ENCODE measurements around the gene MRPL57. TPM values are rescaled to one million over a fixed set of nuclear protein-coding genes. Genes with fewer than 3 reads are reported as not detected.
"Not testable (repeated sequence)": the region's sequence is repeated elsewhere in the genome, so short reads cannot be mapped to it uniquely, and the experiment has no call there.

The MRPL57 gene
- total RNA-seq, 2 donors from 2014 or later = 8.0 to 10.2 TPM

DNA sequence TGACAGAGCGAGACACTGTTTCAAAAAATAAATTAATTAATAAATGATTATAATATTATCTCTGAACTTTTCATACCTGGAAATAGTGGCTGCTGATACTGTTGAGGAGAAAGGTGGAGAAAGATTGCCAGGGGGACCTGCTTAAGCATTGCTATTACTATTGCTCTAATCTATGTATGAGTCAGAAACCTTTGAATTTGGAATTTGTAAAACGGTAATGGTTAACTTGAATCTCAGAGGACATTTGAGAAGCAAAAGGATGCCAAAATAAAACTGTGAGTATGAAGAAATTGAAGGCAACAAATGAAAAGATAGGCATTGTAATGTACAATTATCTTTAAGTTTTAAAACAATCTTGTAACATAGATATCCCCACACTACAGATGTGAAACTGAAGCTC, 5.2 kb downstream of the MRPL57 start:
- DNase-seq (no peak), ATAC-seq (no peak)
- intact Hi-C loops (cut with DNase I) = no loop called here
- Histone ChIP-seq H3K27me3 (no peaks in the 10 kb centered on the region), H3K4me3 (no peak overlapping the region), H3K36me3 (replicated peaks in 1 of 2; ENCODE audit: insufficient read depth in 1 of 2, low read depth in 2 of 2) (no peaks in the 10 kb centered on the region), H3K9me3 (no peaks in the 10 kb centered on the region), H3K27ac (no peak overlapping the region), H3K4me1 (peaks cover 14% of the 10 kb centered on the region)
- no peak for TF ChIP-seq POLR2A (IDR thresholded peaks at IDR 0.05)
- TF ChIP-seq, protein P1, sequence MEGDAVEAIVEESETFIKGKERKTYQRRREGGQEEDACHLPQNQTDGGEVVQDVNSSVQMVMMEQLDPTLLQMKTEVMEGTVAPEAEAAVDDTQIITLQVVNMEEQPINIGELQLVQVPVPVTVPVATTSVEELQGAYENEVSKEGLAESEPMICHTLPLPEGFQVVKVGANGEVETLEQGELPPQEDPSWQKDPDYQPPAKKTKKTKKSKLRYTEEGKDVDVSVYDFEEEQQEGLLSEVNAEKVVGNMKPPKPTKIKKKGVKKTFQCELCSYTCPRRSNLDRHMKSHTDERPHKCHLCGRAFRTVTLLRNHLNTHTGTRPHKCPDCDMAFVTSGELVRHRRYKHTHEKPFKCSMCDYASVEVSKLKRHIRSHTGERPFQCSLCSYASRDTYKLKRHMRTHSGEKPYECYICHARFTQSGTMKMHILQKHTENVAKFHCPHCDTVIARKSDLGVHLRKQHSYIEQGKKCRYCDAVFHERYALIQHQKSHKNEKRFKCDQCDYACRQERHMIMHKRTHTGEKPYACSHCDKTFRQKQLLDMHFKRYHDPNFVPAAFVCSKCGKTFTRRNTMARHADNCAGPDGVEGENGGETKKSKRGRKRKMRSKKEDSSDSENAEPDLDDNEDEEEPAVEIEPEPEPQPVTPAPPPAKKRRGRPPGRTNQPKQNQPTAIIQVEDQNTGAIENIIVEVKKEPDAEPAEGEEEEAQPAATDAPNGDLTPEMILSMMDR (IDR thresholded peaks at IDR 0.05) = no peak
- 66 to 81% methylated on average over 2 of the region's 2 CpGs for WGBS, 2 donors

DNA sequence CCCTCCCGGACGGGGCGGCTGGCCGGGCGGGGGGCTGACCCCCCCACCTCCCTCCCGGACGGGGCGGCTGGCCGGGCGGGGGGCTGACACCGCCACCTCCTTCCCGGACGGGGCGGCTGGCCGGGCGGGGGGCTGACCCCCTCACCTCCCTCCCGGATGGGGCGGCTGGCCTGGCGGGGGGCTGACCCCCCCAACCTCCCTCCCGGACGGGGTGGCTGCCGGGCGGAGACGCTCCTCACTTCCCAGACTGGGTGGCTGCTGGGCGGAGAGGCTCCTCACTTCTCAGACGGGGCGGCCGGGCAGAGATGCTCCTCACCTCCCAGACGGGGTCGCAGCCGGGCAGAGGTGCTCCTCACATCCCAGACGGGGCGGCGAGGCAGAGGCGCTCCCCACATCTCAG, 10.0 kb downstream of the MRPL57 start:
- WGBS, 2 donors = no CpG with 5 or more reads among the region's 35 CpGs
- H3K4me1 ChIP-seq; intact Hi-C loops (cut with DNase I); H3K27me3 ChIP-seq; H3K27ac ChIP-seq; H3K36me3 ChIP-seq (replicated peaks in 1 of 2; ENCODE audit: insufficient read depth in 1 of 2, low read depth in 2 of 2); DNase-seq; H3K4me3 ChIP-seq; H3K9me3 ChIP-seq; ATAC-seq: not testable (repeated sequence)

DNA sequence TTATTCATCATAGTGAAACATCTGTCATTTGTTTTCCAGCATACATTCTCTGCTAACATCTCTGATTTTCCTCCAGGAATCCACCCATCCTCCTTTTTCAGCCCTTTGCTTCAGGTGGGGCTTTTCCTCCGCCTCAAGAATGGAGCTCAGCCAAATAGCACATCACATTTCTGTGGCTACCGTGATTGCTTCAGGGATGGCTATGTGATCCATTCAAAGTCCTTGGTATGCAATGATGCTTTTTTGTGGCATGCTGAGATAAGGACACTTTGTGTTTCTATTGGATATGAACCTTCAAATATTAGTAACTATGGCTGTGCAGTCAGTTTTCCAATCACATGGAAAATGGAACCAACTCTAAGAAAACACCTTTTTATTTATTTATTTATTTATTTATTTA, 18.3 kb downstream of the MRPL57 start:
- H3K4me1 ChIP-seq; H3K27ac ChIP-seq; H3K9me3 ChIP-seq; H3K27me3 ChIP-seq; ATAC-seq; H3K36me3 ChIP-seq (replicated peaks in 1 of 2; ENCODE audit: insufficient read depth in 1 of 2, low read depth in 2 of 2); H3K4me3 ChIP-seq; intact Hi-C loops (cut with DNase I); DNase-seq: not testable (repeated sequence)
- 64 to 74% methylated on average over 2 of the region's 2 CpGs for WGBS, 2 donors

DNA sequence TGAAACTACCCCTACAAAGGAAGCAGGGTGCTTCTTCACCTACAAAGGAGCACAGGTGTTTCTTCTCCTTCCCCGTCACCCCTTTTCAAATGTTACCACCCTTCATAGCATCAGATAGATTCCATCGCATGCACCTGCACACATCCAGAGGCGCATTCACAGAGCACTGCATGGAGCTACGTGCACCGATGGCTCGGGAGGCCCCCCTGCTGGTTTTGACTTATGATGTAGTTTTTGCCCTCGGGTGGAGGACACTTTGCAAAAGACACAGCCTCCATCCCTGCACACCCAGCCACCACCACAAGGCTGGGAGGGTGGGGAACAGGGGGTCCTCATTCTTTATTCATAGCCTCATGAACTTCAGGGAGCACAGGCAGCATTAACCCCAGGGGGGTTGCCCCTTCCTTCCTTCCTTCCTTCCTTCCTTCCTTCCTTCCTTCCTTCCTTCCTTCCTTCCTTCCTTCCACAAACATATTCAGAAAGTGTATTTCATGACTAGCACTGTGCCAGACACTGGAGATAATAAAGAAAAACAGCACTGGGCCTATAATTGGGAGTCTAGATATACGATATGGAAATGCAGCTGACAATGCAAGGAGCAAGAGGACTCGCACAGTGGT, 21.3 kb downstream of the MRPL57 start:
- H3K27ac ChIP-seq; H3K4me3 ChIP-seq; ATAC-seq; H3K27me3 ChIP-seq; H3K36me3 ChIP-seq (replicated peaks in 1 of 2; ENCODE audit: insufficient read depth in 1 of 2, low read depth in 2 of 2); H3K4me1 ChIP-seq; DNase-seq; H3K9me3 ChIP-seq; intact Hi-C loops (cut with DNase I): not testable (repeated sequence)
- WGBS, 2 donors = 72 to 74% methylated on average over 9 of the region's 9 CpGs

DNA sequence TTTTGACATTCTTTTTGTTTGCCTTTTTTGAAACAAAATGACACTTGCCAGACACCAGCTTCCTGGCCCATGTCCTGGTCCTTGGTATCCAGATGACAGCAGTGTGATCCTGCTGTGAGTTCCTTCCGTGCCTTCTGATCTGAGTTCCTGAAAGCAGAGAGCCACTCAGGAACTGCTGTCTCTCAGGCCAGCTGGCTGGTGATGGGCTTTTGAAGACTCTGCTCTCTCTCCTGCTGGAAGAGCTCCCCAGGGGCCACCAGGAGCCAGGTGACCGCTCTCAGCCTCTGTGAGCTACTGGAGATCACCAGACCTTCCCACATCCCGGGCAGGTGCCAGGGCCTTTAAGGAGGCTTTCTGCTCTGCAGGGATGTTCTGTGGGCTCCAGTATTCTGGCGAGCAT, 21.9 kb downstream of the MRPL57 start:
- intact Hi-C loops (cut with DNase I); H3K4me1 ChIP-seq; H3K9me3 ChIP-seq; H3K27ac ChIP-seq; DNase-seq; H3K36me3 ChIP-seq (replicated peaks in 1 of 2; ENCODE audit: insufficient read depth in 1 of 2, low read depth in 2 of 2); H3K4me3 ChIP-seq; H3K27me3 ChIP-seq; ATAC-seq: not testable (repeated sequence)
- WGBS, 2 donors = 58 to 64% methylated on average over 1 to 2 of the region's 4 CpGs

DNA sequence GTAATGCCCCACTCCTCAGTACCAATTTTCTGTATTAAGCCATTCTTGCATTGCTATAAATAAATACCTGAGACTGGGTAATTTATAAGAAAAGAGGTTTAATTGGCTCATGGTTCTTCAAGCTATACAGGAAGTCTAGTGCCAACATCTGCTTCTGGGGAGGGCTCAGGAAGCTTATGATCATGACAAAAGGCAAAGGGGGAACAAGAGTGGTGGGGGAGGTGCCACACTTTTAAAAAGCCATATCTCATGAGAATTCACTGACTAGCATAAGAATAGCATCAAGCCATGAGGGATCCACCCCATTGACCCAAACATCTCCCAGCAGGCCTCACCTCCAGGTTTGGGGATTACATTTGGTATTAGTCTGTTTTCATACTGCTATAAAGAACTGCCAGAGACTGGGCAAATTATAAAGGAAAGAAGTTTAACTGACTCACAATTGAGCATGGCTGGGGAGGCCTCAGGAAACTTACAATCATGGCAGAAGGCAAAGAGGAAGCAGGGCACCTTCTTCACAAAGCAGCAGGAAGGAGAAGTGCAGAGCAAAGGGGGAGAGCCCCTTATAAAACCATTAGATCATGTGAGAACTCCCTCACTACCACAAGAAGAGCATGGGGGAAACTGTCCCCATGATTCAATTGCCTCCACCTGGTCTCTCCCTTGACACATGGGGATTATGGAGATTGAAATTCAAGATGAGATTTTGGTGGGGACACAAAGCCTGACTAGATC, 25.2 kb downstream of the MRPL57 start:
- ATAC-seq; H3K27me3 ChIP-seq; H3K4me3 ChIP-seq; H3K4me1 ChIP-seq; intact Hi-C loops (cut with DNase I); H3K36me3 ChIP-seq (replicated peaks in 1 of 2; ENCODE audit: insufficient read depth in 1 of 2, low read depth in 2 of 2); H3K27ac ChIP-seq; DNase-seq; H3K9me3 ChIP-seq: not testable (repeated sequence)

DNA sequence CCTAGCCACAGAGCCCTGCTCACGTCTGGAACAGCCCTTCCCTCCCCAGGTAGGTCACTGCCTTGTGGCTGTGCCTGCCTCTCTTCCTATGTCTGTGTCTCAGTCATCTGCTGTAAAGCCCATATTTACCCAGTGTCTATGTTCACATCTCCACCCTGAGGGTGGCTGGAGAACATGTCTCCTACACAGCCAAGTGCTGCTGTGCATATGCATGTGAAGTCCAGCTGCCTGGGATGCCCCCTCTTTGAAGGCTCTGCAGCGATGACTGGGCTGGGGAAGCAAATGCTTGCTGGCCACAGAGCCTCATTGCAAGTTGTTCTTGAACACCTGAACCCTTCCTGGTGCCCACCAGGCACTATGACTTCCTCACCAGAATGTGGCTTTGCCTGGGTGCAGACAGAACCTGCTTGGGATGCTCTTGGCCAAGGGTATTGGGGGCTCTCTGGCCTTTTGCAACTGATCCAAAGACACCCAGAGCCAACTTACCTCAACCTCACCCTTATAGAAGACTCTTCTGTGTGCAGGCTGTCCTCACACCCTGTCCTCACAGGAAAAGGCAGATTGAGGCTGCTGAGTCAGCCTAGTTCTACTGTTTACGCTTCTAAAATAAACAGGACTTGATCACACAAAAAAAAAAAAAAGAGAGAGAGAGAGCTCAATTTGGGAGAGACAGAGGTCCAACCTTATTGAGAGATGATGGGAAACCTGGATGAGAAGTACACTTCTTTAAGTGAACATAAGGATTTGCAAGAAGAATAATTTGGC, 26.5 kb downstream of the MRPL57 start:
- ATAC-seq (no peak), DNase-seq (no peak)
- TF ChIP-seq POLR2A (IDR thresholded peaks at IDR 0.05) = no peak
- TF ChIP-seq, protein P1 (IDR thresholded peaks at IDR 0.05) = no peak
- Histone ChIP-seq H3K27me3 (no peaks in the 10 kb centered on the region), H3K27ac (no peak overlapping the region), H3K4me3 (no peak overlapping the region), H3K36me3 (replicated peaks in 1 of 2; ENCODE audit: insufficient read depth in 1 of 2, low read depth in 2 of 2) (no peaks in the 10 kb centered on the region), H3K9me3 (no peaks in the 10 kb centered on the region), H3K4me1 (no peaks in the 10 kb centered on the region)
- intact Hi-C loops (cut with DNase I) = no loop called here
- 24 to 44% methylated on average over 2 to 3 of the region's 3 CpGs for WGBS, 2 donors
